Ectodermal cell (in vitro differentiated cells): Measurements from ENCODE around the gene WNT7B.

ENCODE experiments used
- H3K27ac ChIP-seq: 2 replicates; pipeline ENCODE4 v1.7.0; 2013; ENCODE audit warnings: mild to moderate bottlenecking, low read depth, low read length; ENCODE audit not compliant: insufficient read depth, poor library complexity, severe bottlenecking
- H3K27me3 ChIP-seq: 2 replicates; pipeline ENCODE4 v1.7.0; 2013; ENCODE audit warnings: mild to moderate bottlenecking, low read length; ENCODE audit not compliant: insufficient read depth, control insufficient read depth, poor library complexity, severe bottlenecking
- H3K36me3 ChIP-seq: one replicate; pipeline ENCODE4 v1.7.0; 2013; ENCODE audit warnings: low read length; ENCODE audit not compliant: control insufficient read depth, insufficient read depth
- H3K4me1 ChIP-seq: one replicate; pipeline ENCODE4 v1.7.0; 2013; ENCODE audit warnings: low read length; ENCODE audit not compliant: control insufficient read depth, insufficient read depth
- H3K4me3 ChIP-seq: 2 replicates; pipeline ENCODE4 v1.7.0; 2013; ENCODE audit warnings: low read depth, low read length, control low read depth; ENCODE audit not compliant: insufficient read depth
- H3K9me3 ChIP-seq: 2 replicates; pipeline ENCODE4 v1.7.0; 2013; ENCODE audit warnings: mild to moderate bottlenecking, low read length, moderate library complexity; ENCODE audit not compliant: control insufficient read depth
- WGBS, 2 experiments: methylation state at CpG; one replicate each; pipeline ENCODE4 v1.1.7; 2013; ENCODE audit warnings: missing lambda C conversion rate in 2 of 2; 5-methylcytosine and 5-hydroxymethylcytosine counted together

WNT7B gene

DNA sequence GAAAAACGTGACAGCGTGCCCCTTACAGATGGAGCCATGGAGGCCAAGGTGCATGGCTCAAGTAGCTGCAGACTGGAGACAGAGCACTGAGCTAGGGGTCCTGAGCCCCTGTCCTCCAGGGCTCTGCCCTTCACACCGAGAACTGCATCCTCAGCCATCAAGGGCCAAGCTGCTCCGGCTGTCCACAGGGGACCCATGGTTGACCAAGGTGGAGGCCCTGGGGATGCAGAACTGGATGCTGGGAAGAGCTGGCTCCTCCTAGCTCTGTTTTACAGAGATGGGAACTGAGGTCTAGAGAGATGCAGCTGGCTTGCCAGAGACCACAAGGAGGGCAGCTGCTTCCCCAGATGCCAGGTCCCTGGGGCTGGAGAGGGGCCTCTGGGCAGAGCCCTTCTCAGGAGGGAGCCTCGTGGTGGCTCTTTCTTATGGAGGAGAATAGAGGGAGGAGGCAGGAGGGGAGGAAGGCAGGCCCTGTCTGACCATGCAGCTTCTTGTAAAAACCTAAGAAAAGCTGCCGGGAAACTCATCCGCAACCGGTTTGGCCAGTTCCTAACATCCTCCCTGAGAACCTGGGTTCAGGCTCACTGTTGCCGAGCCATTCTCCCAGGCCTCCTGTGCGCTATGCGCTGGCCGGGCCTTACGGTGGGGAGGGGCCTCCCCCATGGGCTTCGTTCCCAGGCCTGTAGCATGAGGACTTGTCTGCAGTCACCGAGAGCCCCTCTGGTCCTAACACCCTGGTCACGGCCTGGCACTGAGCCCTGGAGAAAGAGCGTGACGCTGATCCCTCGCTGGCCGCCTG is 80.6 kb downstream of the WNT7B start:
- Histone ChIP-seq H3K4me1 (no peaks in the 10 kb centered on the region), H3K4me3 (no peak overlapping the region), H3K27me3 (no peaks in the 10 kb centered on the region), H3K9me3 (no peaks in the 10 kb centered on the region), H3K27ac (no peak overlapping the region), H3K36me3 (no peaks in the 10 kb centered on the region)
- 75 to 78% methylated on average over 20 of the region's 20 CpGs for WGBS, 2 experiments

DNA sequence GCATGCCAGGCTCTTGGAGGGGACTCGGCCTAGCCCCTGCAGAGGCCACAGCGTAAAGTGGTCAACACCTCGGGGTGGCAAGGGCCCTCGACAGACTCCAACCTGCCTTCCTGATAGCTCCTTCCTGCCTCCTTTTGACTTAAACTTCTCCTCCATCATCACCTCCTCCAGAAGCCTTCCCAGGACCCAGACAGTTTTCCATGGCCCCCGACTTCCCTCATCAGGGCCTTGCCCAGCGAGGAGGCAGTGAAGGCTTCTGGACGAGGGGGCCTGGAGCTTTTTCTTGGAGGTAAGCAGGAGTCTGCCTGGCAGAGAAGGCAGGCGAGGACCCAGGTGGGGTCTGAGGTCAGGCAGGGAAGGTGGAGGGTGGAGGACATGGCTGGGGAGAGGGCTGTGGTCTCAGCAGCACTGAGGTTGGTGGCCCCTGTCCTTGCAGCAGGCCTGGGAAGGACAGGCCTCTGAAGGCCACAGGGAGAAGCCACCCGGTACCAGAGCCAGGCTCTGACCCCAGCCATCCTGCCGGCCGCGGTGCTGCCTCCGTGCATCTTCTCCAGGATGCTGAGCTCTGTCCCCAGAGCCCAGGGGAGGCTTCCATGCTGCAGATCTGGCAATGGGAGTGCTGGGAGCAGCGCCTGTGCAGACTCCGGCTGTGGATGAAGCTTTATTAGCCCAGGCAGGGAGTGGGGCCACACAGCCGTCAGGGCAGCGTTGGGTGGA is 81.4 kb downstream of the WNT7B start:
- H3K4me3 ChIP-seq = no peak overlapping the region
- WGBS, 2 experiments = 95 to 96% methylated on average over 17 of the region's 17 CpGs
- H3K27me3 ChIP-seq = no peaks in the 10 kb centered on the region
- H3K4me1 ChIP-seq = no peaks in the 10 kb centered on the region
- no peaks in the 10 kb centered on the region for H3K9me3 ChIP-seq
- H3K36me3 ChIP-seq = no peaks in the 10 kb centered on the region
- no peak overlapping the region for H3K27ac ChIP-seq

DNA sequence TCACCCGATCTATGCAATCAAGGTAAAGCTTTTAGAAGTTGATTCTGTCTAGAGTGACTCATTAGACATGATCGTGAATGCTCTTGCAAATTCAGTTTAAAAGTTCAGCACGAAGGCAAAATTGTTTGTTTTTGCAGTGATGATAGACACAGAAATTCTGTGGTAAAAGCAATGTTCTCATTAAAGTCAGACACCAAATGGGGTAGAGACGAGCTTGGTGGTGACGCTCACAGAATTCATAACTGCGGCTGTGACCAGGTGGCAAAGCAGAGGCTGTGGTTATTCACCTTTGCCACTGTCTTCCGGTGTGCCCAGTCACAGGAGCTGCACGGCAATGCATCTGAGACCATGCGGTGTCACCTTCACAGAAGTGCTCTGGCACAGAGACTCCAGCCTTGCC is 83.4 kb downstream of the WNT7B start:
- WGBS, 2 experiments = 82 to 85% methylated on average over 9 of the region's 9 CpGs
- Histone ChIP-seq H3K36me3 (no peaks in the 10 kb centered on the region), H3K4me1 (no peaks in the 10 kb centered on the region), H3K27ac (no peak overlapping the region), H3K4me3 (no peak overlapping the region), H3K9me3 (no peaks in the 10 kb centered on the region), H3K27me3 (no peaks in the 10 kb centered on the region)

DNA sequence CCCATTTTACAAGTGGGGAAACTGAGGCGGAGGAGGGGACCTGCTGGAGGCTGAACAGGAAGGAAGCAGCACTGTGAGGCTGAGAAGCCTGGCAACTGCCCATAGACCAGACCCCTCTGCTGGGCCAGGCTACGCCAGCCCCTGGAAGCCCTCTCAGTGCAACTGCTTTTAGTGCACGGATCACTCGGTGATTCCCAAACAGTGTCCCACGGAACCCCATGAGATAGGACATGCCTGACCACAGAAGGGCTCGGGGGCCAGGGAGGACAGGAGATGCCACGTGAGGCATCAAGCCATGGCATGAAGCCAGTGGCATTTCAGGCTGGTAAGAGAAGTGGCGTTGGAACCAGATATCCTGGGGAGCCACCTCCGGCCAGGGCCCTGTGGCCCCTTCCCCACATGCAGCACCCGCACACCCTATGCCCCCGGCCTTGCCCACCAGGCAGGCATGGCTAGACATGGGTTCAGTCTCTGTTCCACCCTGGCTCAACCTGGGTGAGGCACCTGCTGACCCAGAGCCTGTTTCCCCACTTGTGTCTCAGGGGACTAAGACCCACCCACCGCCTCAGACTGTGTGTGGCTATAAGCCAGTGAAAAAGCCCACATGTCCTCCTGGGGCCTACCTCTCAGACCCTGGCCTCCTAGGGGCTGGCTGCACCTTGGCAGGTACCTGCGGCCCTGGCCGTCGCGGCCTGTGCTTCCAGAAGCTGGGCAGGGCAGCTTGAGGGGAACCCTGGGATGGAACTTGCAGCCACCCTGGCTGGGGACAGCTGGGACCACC is 84.1 kb downstream of the WNT7B start:
- Histone ChIP-seq H3K4me3 (no peak overlapping the region), H3K36me3 (no peaks in the 10 kb centered on the region), H3K9me3 (no peaks in the 10 kb centered on the region), H3K27ac (no peak overlapping the region), H3K4me1 (no peaks in the 10 kb centered on the region), H3K27me3 (no peaks in the 10 kb centered on the region)
- 93% methylated on average over 16 of the region's 16 CpGs for WGBS, 2 experiments

DNA sequence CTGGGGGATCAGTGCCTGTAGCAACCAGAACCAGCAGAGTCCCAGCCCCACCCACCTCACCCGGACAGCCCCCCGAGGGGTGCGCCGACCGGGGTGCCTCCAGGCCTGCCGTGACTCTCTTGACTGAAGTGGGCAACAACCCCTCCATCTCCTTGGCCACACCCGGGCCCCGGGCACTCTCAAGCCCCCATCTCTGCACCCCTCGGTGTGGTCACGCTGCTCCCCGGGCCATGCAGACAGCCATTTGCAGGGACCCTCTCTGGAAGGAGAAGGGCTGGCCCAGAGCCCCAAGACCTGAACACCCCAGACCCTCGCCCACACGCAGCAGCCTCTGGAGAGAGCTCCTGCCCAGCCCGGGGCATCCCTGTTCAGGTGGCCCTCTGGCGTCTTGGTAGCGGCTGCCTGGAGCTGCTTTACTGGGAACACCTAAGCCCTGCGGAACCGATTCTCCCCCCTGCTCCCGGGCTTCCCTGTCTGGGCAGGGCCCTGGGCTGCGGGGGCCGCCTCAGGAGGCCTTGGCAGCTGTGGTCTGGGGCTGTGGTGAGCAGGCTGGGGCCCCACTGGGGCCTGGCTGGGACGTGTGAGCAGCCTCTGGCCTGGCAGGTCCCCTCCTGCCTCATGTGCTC is 84.9 kb downstream of the WNT7B start:
- H3K27ac ChIP-seq = no peak overlapping the region
- WGBS, 2 experiments = 92 to 95% methylated on average over 22 of the region's 22 CpGs
- H3K36me3 ChIP-seq = no peaks in the 10 kb centered on the region
- no peaks in the 10 kb centered on the region for H3K4me1 ChIP-seq
- H3K4me3 ChIP-seq = no peak overlapping the region
- no peaks in the 10 kb centered on the region for H3K9me3 ChIP-seq
- H3K27me3 ChIP-seq = no peaks in the 10 kb centered on the region

DNA sequence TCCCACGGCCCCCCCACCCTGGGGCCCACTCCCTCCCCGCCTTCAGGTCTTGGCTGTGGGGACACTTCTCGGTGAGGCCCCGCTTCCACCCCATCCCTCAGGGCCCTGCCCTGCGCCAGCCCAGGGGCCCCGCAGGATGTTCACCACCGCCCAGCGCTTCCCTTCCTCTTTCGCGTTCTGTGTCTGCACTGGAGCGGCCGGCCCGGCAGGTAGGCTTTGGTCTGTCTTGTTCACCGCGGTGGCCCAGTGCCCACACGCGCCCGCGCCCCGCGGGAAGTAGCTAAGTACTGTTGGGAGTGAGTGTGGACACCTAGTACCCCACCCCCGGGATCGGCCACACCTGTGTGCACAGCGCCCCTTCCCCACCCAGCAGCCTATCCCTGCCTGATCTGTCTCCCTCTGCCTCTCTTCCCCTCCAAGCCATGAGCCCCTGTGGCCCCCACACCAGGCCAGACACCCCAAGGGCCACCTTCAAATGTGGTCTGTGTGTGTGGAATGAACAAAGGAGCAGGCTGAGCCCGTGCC is 85.4 kb downstream of the WNT7B start:
- Histone ChIP-seq H3K27me3 (no peaks in the 10 kb centered on the region), H3K27ac (no peak overlapping the region), H3K4me1 (no peaks in the 10 kb centered on the region), H3K4me3 (no peak overlapping the region), H3K36me3 (no peaks in the 10 kb centered on the region), H3K9me3 (no peaks in the 10 kb centered on the region)
- 91 to 93% methylated on average over 25 of the region's 25 CpGs for WGBS, 2 experiments

DNA sequence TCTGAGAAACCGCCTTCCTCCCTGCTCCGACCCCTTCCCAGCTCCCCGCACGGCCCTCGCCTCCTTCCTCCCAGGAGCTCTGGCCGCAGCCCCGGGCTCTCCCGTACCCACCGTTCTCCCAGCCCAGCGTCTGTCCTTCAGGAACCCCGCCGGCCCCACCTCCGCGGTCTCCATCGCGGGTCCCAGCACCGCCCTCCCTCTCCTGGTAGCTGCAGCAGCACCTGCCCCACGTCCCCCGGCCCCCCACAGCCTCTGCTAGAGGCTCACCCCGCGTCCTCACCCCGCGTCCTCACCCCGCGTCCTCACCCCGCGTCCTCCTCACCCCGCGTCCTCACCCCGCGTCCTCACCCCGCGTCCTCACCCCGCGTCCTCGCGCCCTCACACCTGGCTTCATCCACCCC is 85.9 kb downstream of the WNT7B start:
- 86 to 89% methylated on average over 37 of the region's 37 CpGs for WGBS, 2 experiments
- Histone ChIP-seq H3K9me3 (no peaks in the 10 kb centered on the region), H3K36me3 (no peaks in the 10 kb centered on the region), H3K27me3 (no peaks in the 10 kb centered on the region), H3K27ac (no peak overlapping the region), H3K4me3 (no peak overlapping the region), H3K4me1 (peaks cover 1% of the 10 kb centered on the region)

DNA sequence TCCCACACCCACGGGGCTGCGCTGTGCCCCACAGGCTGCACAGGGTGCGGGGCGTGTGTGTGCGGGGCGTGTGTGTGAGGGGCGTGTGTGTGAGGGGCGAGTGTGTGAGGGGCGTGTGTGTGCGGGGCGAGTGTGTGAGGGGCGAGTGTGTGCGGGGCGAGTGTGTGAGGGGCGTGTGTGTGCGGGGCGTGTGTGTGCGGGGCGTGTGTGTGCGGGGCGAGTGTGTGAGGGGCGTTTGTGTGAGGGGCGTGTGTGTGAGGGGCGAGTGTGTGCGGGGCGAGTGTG is 86.7 kb downstream of the WNT7B start:
- 95 to 97% methylated on average over 21 to 26 of the region's 26 CpGs for WGBS, 2 experiments
- no peaks in the 10 kb centered on the region for H3K36me3 ChIP-seq
- H3K4me1 ChIP-seq = peaks cover 8% of the 10 kb centered on the region
- no peaks in the 10 kb centered on the region for H3K27me3 ChIP-seq
- H3K27ac ChIP-seq = no peak overlapping the region
- no peaks in the 10 kb centered on the region for H3K9me3 ChIP-seq
- H3K4me3 ChIP-seq = no peak overlapping the region

DNA sequence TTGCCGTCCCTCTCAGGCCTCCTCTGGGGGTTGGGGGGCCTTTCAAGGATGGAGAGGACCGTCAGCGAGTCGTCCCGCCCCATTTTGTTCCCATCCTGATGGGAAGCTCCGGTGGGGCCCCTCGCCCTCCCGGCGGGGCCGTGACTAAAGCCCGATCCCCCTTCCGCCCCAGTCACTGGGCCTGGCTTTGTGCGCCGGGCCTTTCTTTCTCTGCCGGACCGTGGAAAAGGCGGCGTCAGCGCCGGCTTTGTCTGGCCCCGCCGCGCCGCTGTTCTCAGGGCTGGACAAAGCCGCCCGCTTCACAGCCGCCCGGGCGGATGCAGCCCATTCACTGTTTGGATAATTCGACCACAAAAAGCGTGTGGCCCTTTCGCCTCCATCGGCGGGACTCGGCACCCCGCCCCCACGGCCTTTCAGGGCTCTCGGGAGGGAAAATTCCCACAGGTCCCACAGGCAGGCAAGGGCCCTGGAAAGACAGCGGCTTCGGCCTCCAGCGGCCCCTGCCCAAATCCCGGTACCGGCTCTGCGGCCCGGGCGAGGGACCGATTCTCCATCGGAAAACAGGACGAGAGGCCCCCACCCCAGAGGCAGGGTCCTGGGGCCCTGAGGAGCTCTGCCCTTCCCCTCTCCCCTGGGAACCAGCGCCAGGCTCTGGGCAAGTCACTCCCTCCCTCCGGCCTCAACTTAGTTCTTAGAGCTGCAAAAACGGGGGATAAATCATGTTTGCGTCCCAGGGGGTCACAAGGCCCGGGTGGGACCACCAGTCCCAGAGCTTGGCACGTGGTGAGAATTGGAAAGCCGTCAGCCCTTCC is 87.2 kb downstream of the WNT7B start:
- Histone ChIP-seq H3K36me3 (no peaks in the 10 kb centered on the region), H3K4me3 (no peak overlapping the region), H3K27me3 (no peaks in the 10 kb centered on the region), H3K27ac (no peak overlapping the region), H3K4me1 (peaks cover 8% of the 10 kb centered on the region), H3K9me3 (no peaks in the 10 kb centered on the region)
- WGBS, 2 experiments = 88 to 92% methylated on average over 56 of the region's 56 CpGs
